Measurements from ENCODE around the gene HDAC9.

DNA sequence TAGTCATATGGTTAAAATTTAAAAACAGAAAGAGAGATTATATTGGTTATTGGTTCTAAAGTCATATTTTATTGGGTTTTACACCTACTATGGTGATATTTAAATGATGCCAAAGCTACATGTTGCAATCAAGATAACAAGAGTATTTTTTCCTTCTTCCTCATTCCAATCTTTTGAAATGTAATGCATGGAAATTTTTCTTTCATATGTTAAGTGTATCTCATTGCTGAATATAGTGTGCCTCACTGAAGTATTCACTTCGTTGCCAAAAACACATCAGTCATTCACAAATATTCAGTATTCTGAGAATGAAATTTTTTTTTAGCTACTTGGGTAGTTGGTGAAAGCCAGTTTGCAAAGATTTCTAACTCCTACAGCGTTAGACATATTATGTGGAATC is 19.5 kb downstream of the HDAC9 start:
- TF ChIP-seq, protein P1, sequence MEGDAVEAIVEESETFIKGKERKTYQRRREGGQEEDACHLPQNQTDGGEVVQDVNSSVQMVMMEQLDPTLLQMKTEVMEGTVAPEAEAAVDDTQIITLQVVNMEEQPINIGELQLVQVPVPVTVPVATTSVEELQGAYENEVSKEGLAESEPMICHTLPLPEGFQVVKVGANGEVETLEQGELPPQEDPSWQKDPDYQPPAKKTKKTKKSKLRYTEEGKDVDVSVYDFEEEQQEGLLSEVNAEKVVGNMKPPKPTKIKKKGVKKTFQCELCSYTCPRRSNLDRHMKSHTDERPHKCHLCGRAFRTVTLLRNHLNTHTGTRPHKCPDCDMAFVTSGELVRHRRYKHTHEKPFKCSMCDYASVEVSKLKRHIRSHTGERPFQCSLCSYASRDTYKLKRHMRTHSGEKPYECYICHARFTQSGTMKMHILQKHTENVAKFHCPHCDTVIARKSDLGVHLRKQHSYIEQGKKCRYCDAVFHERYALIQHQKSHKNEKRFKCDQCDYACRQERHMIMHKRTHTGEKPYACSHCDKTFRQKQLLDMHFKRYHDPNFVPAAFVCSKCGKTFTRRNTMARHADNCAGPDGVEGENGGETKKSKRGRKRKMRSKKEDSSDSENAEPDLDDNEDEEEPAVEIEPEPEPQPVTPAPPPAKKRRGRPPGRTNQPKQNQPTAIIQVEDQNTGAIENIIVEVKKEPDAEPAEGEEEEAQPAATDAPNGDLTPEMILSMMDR (IDR thresholded peaks at IDR 0.05), result no peak
- no peak for TF ChIP-seq POLR2AphosphoS5 (IDR thresholded peaks at IDR 0.05; ENCODE audit: low read depth, low read length)
- no peak for TF ChIP-seq TCF7L2 (IDR thresholded peaks at IDR 0.05; ENCODE audit: low read depth, low read length)
- TF ChIP-seq, protein P2, sequence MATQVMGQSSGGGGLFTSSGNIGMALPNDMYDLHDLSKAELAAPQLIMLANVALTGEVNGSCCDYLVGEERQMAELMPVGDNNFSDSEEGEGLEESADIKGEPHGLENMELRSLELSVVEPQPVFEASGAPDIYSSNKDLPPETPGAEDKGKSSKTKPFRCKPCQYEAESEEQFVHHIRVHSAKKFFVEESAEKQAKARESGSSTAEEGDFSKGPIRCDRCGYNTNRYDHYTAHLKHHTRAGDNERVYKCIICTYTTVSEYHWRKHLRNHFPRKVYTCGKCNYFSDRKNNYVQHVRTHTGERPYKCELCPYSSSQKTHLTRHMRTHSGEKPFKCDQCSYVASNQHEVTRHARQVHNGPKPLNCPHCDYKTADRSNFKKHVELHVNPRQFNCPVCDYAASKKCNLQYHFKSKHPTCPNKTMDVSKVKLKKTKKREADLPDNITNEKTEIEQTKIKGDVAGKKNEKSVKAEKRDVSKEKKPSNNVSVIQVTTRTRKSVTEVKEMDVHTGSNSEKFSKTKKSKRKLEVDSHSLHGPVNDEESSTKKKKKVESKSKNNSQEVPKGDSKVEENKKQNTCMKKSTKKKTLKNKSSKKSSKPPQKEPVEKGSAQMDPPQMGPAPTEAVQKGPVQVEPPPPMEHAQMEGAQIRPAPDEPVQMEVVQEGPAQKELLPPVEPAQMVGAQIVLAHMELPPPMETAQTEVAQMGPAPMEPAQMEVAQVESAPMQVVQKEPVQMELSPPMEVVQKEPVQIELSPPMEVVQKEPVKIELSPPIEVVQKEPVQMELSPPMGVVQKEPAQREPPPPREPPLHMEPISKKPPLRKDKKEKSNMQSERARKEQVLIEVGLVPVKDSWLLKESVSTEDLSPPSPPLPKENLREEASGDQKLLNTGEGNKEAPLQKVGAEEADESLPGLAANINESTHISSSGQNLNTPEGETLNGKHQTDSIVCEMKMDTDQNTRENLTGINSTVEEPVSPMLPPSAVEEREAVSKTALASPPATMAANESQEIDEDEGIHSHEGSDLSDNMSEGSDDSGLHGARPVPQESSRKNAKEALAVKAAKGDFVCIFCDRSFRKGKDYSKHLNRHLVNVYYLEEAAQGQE (IDR thresholded peaks at IDR 0.05; ENCODE audit: insufficient read depth in 1 of 2, low read depth in 2 of 2, low read length in 1 of 2), result no peak
